HG02763 (cell line): ENCODE measurements around the gene RHNO1.
"Not testable (repeated sequence)": the region's sequence is repeated elsewhere in the genome, so short reads cannot be mapped to it uniquely, and the experiment has no call there.

ENCODE experiments used
- ATAC-seq: cut with Tn5 transposase; IDR thresholded peaks from one replicate; pipeline ENCODE4 v1.9.1; 2021; ENCODE audit warnings: mild to moderate bottlenecking, moderate library complexity; ENCODE audit not compliant: unreplicated experiment

The RHNO1 gene

GRCh38 chr12:2858334-2858733, 18.7 kb upstream of the RHNO1 start:
- no peak for ATAC-seq

- ATAC-seq: no peak
These were observed 18.0 kb upstream of the RHNO1 start for GRCh38 chr12:2858944-2859421.

GRCh38 chr12:2860170-2860569, 16.9 kb upstream of the RHNO1 start:
- ATAC-seq: no peak

- no peak for ATAC-seq
These were observed 14.1 kb upstream of the RHNO1 start for GRCh38 chr12:2862876-2863275.

- ATAC-seq: not testable (repeated sequence)
These were observed 13.6 kb upstream of the RHNO1 start for GRCh38 chr12:2863402-2863801.

- no peak for ATAC-seq
These were observed 12.8 kb upstream of the RHNO1 start for GRCh38 chr12:2864198-2864597.

GRCh38 chr12:2868986-2869632, 7.9 kb upstream of the RHNO1 start:
- ATAC-seq: not testable (repeated sequence)

- peak; percentile 9 for ATAC-seq
These were observed 484 bp upstream of the RHNO1 start for GRCh38 chr12:2876431-2877046.

GRCh38 chr12:2877953-2878732, 1.1 kb downstream of the RHNO1 start:
- no peak for ATAC-seq

- ATAC-seq: no peak
These were observed 2.8 kb downstream of the RHNO1 start for GRCh38 chr12:2879853-2880252.

- ATAC-seq: no peak
These were observed 7.8 kb downstream of the RHNO1 start for GRCh38 chr12:2884810-2885209.

- no peak for ATAC-seq
These were observed 9.9 kb downstream of the RHNO1 start for GRCh38 chr12:2886768-2887450.

- no peak for ATAC-seq
These were observed 13.0 kb downstream of the RHNO1 start for GRCh38 chr12:2890001-2890387.

GRCh38 chr12:2890388-2891239, 13.6 kb downstream of the RHNO1 start, which contains the start of gene TULP3:
Gene TULP3, plus strand, starts transcription at chr12:2890891. Its CDS starts 57 bp downstream, at chr12:2890948.
- peak; percentile 95 for ATAC-seq

GRCh38 chr12:2891240-2892053, 14.4 kb downstream of the RHNO1 start:
- peak; percentile 10 for ATAC-seq

GRCh38 chr12:2892246-2892645, 15.2 kb downstream of the RHNO1 start:
- ATAC-seq: no peak

- ATAC-seq: no peak
These were observed 16.0 kb downstream of the RHNO1 start for GRCh38 chr12:2893007-2893406.

GRCh38 chr12:2895051-2895451, 18.0 kb downstream of the RHNO1 start:
- ATAC-seq: no peak

- no peak for ATAC-seq
These were observed 18.5 kb downstream of the RHNO1 start for GRCh38 chr12:2895511-2895910.
